ENCODE data around the gene CLEC1B. TPM values are rescaled to one million over a fixed set of nuclear protein-coding genes. Genes with fewer than 3 reads are reported as not detected.
"Not testable (repeated sequence)": the region's sequence is repeated elsewhere in the genome, so short reads cannot be mapped to it uniquely, and the experiment has no call there.

CLEC1B gene
- 0.18 TPM in 1 of 2 replicates, not detected in the other for total RNA-seq

DNA sequence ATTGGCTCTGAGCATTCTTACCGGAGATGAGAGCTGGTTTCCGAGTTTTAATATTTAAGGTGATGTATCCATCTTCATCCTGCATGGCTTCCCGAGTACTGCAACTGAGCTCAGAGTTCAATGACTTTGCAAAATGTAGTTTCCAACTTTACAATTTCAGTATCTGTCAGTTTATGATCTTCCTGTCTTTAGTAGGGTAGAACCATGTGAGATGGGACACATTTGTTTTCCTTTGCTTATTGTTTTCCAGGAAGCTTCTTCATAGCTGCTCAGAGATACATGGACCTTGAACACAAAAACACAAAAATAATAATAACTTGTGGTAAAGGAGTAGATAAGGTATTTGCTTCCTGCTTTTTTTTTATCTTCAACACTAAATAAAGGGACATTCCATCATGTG lies at the start of gene CLEC1B:
TSS of gene CLEC1B (minus strand) at position 106 of the 400 bp plus-strand sequence. CDS start at position 85, 21 bp downstream.
- no peak for DNase-seq (ENCODE audit: extremely low read depth, low read depth, low spot score)

GRCh38 chr12:10048526-10048925 lies 49.6 kb upstream of the CLEC1B start:
- no peak for DNase-seq (ENCODE audit: extremely low read depth, low read depth, low spot score)

GRCh38 chr12:10042167-10042566 lies 43.2 kb upstream of the CLEC1B start:
- no peak for DNase-seq (ENCODE audit: extremely low read depth, low read depth, low spot score)

- DNase-seq (ENCODE audit: extremely low read depth, low read depth, low spot score) = no peak
These were observed 35.0 kb upstream of the CLEC1B start for GRCh38 chr12:10033783-10034545.

- DNase-seq (ENCODE audit: extremely low read depth, low read depth, low spot score) = peak; percentile 100
These were observed 32.9 kb upstream of the CLEC1B start for GRCh38 chr12:10031771-10032175.

GRCh38 chr12:10031321-10031720 lies 32.4 kb upstream of the CLEC1B start:
- peak; percentile 89 for DNase-seq (ENCODE audit: extremely low read depth, low read depth, low spot score)

DNA sequence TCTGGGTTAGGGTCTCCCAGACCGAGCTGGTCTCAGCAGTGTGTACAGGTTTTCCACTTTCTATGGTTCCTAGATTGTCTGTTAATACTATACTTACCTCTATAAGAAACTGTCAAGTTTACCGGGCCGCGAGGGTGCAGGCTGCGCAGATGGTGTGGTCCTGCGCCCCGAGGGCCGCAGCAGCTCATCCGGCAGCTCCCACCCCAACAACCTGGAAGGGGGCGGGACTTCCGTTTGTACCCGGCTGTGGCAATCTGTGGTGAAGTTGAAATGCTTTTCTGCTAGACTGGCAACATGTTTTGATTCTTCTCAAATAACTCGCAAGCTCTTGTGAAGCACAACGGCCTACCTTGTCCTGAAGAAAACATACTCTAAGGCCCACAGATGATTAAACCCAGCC lies 31.5 kb upstream of the CLEC1B start, which contains the start of gene CLEC9A:
TSS of gene CLEC9A (plus strand) at position 237 of the 400 bp plus-strand sequence. CDS start 22,006 bp downstream, outside the sequence.
- DNase-seq (ENCODE audit: extremely low read depth, low read depth, low spot score) = no peak

DNA sequence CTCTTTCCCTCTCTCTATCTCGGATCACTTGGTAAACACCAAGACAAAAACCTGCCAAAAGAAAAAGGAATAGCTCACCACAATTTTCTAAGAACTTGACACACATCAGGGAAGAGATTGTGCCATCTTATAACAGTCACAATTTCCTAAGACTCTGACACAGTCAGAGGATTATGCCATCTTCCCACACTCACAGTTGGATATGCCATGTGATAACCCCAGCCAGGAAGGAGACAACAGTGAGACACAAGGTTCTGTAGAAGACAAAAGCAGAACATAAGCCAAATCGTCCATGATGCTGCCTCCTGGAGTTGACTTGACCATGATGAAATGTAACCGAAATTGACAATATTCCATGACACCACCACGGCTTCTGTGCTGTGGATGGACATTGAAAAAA lies 28.8 kb upstream of the CLEC1B start:
- no peak for DNase-seq (ENCODE audit: extremely low read depth, low read depth, low spot score)

- DNase-seq (ENCODE audit: extremely low read depth, low read depth, low spot score) = no peak
These were observed 28.4 kb upstream of the CLEC1B start for GRCh38 chr12:10027311-10027710.

GRCh38 chr12:10026666-10027065 lies 27.7 kb upstream of the CLEC1B start:
- not testable (repeated sequence) for DNase-seq (ENCODE audit: extremely low read depth, low read depth, low spot score)

- DNase-seq (ENCODE audit: extremely low read depth, low read depth, low spot score) = no peak
These were observed 26.3 kb upstream of the CLEC1B start for GRCh38 chr12:10025236-10025635.

DNA sequence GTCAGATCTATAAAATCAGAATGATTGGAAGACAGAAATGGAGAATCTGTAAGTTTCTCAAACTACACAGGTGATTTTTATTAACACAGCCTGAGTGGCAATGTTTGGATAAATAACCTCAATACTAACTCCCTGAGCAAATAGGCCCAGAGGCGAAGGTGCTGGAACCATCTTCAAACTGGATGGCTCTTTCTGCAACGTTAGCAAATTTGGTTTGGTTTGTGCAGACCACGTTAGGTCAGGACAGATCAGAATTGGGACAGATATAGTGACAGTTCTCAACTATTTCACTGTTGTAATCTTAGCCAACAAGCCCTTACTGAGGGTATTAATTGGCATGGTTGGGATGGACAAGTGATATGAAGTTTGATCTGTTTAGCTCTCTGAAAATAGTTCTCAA lies 22.4 kb upstream of the CLEC1B start:
- DNase-seq (ENCODE audit: extremely low read depth, low read depth, low spot score) = no peak

DNA sequence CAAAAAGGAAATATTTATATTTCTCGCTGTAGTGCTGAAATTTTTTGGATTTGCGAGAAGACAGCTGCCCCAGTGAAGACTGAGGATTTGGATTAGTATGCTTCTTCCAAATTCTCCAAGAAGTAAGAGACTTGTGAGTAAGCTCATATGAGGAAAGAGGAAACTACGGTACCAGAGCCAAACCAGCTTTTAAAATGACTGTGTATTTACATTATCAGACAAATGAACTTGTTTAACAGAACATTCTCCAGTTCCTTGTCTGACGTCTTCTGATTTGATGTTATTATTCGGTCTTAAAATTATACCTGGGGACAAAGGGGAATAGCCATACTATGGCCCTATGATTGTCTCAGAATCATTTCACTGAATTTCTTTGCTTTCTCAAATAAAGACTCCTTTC lies 19.5 kb upstream of the CLEC1B start:
- DNase-seq (ENCODE audit: extremely low read depth, low read depth, low spot score) = no peak

DNA sequence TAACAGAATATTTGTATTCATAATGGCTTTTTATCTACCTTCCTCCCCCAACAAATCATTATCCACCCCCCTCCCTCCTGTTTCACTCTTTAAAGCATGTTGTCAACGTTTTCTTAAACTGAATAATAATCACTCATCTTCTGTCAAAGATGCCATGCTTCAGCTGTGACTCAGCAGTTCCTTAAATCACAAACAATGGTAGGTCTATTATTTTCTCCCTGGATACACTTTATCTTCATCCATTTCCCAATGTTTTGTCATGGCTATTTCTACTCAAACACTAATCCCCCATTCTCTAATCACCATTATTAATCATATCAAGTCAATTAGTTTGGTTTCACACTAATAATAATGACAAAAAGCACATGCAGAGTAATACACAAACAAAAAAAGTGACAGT lies 18.0 kb upstream of the CLEC1B start:
- DNase-seq (ENCODE audit: extremely low read depth, low read depth, low spot score) = peak; percentile 72

- DNase-seq (ENCODE audit: extremely low read depth, low read depth, low spot score) = no peak
These were observed 16.5 kb upstream of the CLEC1B start for GRCh38 chr12:10015450-10015849.

DNA sequence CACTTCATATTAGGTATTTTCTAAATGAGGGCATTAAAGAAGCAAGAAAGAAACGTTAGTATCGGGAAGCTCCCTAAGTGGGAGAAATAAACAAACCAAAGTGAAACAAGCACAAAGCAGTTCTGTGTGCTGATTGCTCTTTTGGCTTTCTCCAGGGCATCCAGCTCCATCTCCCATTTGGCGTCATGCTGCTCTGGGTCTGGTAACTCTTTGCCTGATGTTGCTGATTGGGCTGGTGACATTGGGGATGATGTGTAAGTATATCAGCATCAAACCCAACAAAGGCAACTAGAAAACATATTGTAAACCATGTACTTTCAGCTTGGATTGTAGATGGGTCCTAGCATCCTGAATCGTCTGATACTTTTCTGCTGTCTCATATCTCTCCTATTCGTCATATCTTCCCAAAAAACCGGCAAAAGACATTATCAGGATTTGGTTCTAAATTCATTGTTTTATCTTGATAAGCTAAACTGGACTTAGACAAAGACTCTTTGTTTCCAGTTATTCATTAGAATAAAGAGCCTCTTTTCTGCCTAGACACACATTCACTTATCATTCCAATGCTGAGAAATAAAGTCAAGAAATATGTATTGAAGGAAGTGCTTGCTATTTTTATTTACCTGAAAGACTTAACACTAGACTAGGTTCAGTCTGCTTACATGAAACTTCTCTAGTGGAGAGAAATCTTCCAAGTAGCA lies 13.9 kb upstream of the CLEC1B start:
- DNase-seq (ENCODE audit: extremely low read depth, low read depth, low spot score) = no peak

- DNase-seq (ENCODE audit: extremely low read depth, low read depth, low spot score) = no peak
These were observed 2.4 kb upstream of the CLEC1B start for GRCh38 chr12:10001171-10001776.

- DNase-seq (ENCODE audit: extremely low read depth, low read depth, low spot score) = no peak
These were observed 6.6 kb downstream of the CLEC1B start for GRCh38 chr12:9992296-9992695.

- DNase-seq (ENCODE audit: extremely low read depth, low read depth, low spot score) = no peak
These were observed 7.0 kb downstream of the CLEC1B start for GRCh38 chr12:9991876-9992275.

- DNase-seq (ENCODE audit: extremely low read depth, low read depth, low spot score) = no peak
These were observed 18.8 kb downstream of the CLEC1B start for GRCh38 chr12:9980126-9980525.

DNA sequence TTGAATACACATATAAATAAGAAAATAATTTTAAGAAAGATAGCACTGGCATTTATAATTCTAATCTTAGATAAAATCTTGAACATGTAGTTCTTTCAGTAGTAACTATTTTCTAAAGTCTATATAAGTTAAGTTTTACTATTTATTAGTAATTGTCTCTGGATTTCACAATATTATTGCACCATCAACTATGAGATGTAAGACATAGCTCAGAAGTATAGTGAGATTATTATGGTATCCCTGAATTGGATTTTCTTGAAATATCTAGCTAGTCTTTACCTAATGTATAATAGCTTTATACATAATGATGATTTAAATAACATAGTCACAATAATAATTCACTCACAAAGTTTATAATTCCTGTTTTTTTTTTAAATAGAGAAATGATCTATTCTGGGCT lies 21.0 kb downstream of the CLEC1B start:
- no peak for DNase-seq (ENCODE audit: extremely low read depth, low read depth, low spot score)

DNA sequence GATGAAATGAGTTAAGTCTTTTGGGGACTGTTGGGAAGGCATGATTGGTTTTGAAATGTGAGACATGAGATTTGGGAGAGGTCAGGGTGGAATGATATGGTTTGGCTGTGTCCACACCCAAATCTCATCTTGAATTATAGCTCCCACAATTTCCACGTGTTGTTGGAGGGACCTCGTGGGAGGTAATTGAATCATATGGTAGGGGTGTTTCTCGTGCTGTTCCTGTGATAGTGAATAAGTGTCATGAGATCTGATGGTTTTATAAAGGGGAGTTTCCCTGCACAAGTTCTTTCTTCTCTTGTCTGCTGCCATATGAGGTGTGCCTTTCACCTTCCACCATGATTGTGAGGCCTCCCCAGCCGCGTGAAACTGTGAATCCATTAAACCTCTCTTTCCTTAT lies 22.3 kb downstream of the CLEC1B start:
- DNase-seq (ENCODE audit: extremely low read depth, low read depth, low spot score) = not testable (repeated sequence)

Measured in glomerular endothelial cell (primary cell).